IPS-NIHi11 (cell line): ENCODE measurements around the gene PTDSS2.

ENCODE experiments used
- DNase-seq: peaks from one replicate; pipeline ENCODE4 v3.0.0; 2012; ENCODE audit warnings: mixed read lengths, low spot score

The PTDSS2 gene

DNA sequence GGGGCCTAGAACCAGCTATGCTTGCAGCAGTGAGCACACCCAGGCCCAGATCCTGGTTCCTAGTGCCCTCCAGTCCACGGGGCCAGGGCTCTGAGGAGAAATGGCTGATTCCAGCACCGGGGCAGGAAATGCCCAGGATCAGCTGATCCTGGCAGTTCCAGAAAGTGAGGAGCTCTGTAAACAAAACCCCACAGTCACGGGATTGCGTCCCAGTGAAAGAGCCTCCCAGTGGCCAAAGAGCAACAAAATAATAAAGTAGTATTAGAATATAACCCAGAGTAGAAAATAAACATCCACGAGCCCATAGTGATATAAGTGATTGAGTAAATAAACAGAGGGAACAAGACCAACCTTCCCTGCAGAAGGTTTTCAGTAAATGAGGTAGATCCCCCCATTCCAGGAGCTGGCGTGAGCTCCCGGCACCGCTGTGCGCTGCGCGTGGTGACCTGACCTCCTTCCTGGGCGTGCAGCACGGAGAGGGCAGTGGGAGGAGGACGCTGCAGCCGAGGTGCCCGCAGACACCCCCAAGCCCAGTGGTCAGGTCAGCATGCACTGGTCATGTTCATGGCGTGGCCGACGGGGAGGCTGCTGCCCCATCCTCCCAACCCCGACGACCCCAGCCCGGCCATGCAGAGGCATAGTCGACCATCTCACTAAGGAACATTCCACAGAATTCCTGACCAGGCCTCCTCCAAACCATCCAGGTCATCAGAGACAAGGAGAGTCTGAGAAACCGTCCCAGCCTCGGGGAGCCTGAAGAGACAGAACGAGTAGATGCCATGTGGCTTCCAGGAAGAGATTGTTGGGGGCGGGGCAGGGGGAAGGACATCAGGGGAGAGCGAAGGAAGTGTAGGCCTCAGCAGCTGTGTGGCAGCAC lies 19.8 kb downstream of the PTDSS2 start:
- DNase-seq: no peak

DNA sequence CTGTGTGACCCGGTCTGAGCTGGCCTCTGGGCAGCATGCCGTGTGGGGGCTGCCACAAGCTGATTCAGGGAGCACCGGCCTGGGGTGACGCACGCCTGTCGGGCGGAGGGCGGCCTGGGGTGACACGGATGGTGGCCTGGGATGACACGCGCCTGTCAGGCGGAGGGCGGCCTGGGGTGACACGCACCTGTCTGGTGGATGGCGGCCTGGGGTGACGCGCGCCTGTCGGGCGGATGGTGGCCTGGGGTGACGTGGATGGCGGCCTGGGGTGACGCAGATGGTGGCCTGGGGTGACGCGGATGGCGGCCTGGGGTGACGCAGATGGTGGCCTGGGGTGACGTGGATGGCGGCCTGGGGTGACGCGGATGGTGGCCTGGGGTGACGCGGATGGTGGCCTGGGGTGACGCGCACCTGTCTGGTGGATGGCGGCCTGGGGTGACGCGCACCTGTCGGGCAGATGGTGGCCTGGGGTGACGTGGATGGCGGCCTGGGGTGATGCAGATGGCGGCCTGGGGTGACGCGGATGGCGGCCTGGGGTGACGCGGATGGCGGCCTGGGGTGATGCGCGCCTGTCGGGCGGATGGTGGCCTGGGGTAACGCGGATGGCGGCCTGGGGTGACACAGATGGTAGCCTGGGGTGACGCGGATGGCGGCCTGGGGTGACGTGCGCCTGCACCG lies 21.5 kb downstream of the PTDSS2 start:
- DNase-seq: no peak

DNA sequence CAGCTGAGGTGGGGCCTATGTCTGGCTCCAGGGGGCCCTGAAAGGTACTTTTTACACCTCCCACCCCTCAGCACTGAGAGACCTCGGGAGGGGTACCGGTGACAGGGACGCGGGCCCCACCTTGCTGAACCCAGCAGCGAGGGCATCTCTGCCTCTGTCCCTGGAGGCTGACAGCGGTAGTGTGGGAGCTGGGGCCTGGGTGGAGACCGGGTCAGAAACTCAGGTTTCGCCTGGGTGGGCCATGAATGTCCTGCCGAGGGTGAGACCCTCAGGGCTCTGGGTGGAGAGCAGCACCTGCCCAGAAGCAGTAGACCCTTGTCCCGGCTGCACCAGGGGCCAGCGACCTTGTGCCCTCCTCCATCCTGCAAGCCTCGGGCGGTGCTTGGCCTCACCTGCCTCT lies 22.2 kb downstream of the PTDSS2 start:
- DNase-seq: peak; percentile 59

DNA sequence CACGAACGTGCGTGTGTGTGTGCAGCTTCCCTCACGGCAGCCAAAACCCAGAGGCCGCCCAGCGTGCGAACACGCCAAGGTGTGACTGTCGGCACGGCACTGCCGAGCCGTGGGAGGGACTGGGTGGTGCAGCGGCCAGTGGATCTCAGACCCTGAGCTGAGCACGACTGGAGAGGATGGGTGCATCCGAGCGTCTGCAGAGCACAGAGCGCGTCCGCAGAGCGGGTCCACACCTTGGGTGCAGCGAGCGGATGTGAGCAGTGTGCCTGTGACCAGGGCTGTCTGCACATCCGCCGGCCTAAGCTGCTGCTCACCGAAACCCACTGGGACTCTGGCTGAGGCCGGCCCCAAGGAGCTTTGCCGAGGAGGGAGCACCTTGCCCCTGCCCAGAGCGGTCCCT lies 22.7 kb downstream of the PTDSS2 start:
- no peak for DNase-seq

DNA sequence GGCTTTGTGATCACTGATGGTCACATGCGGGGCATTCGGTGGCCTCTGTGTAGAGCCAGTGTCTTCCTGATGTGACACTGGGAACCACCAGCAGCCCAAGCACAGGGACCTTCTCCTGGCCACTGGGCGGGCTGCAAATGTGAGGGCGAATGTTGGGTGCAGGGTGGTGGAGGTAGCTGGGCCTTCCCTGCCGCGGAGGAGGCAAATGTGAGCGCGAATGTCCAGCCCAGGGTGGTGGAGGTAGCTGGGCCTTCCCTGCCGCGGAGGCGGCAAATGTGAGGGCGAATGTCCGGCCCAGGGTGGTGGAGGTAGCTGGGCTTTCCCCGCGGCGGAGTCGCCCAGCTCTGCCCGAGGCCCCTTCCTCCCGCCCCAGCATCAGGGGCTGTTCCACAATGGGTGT lies 23.3 kb downstream of the PTDSS2 start:
- DNase-seq: peak; percentile 10

DNA sequence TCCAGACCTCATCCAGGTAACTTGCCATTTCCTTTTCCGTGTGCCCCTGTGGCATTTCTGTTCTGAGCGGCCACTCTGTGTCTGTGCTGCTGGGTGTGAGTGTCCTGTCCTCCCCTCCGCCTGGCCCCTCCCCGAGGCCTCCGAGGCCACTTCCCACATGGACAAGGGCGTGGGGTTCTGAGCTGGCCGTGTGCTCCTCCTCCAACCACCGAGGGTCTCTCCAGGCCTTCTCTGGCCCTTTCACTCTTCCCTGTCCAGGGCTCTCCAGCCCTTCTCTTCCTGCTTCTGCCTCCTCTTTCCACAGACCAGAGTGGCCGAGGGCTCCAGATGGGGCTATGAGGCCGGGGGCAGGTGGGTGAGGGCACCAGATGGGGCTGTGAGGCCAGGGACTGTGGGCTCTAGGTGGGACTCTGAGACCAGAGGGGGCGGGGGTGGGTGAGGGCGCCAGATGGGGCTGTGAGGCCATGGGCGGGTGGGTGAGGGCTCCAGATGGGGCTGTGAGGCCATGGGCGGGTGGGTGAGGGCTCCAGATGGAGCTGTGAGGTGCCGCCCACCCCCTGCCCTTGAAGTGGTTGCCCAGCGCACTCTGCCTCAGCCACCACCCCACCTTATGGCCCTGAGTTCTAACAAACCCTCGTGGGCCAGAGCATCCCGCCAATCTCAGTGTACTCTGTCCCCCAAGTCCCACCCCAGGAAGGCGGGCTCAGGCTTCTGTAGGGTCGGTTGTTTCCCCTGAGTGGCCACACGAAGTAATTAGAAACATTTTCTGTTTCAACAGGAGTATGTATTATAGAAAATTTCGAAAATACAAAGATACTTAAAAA lies 24.1 kb downstream of the PTDSS2 start:
- peak; percentile 14 for DNase-seq

DNA sequence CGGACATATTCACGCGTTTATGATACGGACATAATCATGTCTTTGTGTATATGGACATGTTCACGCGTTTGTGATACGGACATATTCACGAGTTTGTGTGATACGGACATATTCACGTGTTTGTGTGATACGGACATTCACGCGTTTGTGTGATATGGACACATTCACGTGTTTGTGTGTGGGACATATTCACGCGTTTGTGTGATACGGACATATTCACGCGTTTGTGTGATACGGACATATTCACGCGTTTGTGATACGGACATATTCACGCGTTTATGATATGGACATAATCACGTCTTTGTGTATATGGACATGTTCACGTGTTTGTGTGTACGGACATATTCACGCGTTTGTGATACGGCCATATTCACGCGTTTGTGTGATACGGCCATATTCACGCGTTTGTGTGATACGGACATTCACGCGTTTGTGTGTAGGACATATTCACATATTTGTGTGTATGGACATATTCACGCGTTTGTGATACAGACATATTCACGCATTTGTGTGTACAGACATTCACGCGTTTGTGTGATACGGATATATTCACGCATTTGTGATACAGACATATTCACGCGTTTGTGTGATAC lies 24.9 kb downstream of the PTDSS2 start:
- no peak for DNase-seq

DNA sequence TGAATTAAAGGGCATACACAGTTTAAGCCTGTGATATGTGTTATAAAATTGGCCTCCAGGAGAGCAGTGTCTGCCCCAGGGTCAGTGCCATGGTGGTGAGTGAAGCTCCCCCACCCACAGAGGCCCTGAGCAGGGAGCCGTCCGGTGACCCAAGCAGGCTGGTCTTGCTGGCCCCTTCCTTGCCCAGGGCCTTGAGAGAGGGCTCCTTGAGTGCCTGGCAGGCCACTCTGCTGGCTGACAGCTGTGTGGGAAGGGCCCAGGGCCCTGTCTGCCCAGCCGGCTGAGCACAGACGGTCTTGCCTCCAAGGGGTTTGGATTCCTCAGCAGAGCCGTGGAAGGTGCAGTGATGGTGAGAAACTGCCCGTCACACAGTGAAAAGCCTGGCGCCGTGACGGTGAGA lies 25.9 kb downstream of the PTDSS2 start:
- DNase-seq: no peak

DNA sequence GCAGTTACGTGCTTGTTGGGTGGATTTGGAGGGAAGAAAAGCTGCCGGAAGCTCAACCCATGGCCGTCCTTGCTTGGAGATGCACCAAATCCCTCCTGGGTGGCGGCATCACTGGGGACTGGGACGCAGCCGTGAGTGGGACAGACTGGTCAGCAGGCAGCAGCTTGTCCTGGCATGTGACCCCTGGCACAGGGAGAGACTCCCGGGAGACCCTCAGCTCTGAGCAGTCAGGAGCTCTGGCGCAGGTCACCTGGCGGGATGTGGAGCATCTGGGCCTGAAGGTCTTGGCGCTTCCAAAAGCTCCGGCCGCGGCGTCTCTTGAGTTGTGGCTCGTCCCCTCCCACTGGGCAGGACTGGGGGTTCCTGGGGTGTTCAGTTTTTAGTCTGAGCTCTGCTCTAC lies 26.3 kb downstream of the PTDSS2 start:
- no peak for DNase-seq

DNA sequence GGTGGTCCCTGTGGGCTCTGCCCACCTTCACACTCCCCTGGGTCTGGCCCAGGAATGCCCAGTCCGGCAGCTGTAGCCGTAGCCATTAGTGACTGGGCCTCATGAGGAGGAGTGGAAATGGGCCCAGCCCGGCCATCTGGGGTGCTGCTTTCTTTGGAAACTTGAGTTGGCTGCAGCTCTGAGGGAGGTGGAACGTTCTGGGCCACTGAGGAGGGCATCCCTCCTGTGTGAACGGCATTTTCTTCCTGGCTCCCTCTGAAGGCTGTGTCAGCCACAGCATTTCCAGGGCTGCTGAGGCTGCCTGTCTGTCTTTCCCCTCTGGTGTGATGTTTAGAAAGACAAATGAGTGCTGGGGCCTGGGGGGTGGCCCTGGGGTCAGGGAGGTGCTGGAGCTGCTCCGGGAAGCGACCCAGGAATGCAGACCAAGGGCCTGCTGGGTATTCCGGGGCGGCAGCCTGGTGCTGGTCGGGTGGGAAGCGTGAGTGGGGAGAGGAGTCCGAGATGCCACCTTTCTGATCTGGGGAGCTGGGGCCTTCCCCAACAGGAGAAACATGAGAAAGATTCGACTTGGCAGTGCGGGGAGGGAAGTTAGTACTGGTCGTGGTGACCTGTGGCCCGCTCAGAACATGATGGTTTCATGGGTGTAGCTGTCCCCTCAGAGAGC lies 27.1 kb downstream of the PTDSS2 start:
- DNase-seq: no peak

DNA sequence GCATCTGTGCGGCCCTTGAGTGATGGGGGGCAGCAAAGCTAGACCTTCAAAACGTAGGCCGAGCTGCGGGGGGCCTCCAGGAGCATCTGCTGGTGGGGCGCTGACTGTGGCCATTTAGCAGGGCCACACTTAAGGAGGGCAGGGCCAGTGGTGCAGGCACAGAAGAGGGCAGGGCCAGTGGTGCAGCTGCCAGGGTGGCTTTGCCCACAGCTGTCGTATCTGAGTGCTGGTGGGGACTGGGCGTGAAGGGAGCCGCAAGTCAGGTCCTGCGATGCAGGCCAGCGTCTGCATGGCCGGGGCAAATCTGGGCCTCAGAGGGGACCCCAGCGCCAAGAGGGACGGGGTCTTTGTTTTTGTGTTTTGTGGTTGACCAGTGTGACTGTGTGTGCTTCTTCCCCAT lies 29.2 kb downstream of the PTDSS2 start:
- DNase-seq: no peak

DNA sequence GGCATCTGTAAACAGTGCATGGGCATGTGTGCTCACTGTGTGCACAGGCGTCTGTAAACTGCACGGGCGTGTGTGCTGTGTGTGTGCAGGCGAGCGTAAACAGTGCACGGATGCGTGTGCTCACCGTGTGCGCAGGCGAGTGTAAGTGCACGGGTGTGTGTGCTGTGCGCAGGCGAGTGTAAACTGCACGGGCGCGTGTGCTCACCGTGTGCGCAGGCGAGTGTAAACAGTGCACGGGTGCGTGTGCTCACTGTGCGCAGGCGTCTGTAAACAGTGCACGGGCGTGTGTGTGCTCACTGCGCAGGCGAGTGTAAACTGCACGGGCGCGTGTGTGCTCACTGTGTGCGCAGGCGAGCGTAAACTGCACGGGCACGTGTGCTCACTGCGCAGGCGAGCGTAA lies 34.5 kb downstream of the PTDSS2 start:
- DNase-seq: no peak

DNA sequence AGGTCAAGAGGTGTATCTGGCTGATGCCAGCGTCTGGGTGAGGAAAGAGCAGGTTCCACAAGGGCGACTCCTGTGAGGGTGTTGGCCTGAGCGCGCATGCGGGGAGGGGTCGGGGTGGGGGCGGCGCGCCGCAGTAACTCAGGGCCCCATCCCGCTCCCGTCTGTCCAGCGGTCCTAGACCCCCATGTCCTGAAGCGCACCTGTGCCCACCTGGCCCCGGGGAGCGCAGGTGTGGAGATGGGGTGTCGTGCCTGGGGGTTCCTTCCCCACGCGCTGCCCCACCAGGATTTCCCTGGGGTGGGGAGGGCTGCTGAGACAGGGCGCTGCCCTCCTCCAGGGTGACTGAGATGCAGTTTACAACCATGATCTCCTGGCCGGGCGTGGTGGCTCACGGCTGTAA lies 36.1 kb downstream of the PTDSS2 start:
- peak; percentile 14 for DNase-seq

DNA sequence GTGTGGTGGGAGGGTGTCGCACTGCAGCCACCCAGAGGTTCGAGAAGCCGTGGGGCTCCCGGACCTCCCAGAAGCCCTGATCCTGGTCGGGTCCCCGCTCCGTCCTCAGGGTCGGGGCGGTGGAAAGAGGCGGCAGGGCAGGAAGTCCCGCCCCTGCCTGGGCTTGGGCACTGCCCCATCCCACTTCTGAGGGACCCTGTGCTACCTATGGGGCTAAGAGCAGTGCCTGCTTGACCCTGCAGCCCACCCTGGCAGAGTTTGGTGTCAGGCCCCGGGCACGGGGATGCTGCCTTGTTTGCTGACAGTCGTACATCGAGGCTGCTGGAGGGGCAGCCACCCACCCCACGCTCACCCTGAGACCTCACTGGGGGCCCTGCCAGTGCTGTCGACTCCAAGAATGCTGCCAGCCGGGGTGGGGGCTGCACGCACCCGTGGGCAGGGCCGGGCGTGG lies 37.5 kb downstream of the PTDSS2 start:
- peak; percentile 20 for DNase-seq

DNA sequence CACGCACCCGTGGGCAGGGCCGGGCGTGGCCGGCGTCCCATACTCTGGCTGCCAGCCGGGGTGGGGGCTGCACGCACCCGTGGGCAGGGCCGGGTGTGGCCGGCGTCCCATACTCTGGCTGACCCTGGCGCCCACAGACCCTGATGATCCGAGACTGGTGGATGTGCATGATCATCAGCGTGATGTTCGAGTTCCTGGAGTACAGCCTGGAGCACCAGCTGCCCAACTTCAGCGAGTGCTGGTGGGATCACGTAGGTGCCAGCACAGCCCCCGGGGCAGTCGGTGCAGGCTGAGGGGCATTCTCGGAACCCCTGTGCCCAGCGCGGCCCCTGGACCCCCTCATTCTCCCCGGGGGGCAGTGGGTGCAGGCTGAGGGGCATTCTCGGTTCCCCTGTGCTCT lies 38.0 kb downstream of the PTDSS2 start:
- peak; percentile 19 for DNase-seq

DNA sequence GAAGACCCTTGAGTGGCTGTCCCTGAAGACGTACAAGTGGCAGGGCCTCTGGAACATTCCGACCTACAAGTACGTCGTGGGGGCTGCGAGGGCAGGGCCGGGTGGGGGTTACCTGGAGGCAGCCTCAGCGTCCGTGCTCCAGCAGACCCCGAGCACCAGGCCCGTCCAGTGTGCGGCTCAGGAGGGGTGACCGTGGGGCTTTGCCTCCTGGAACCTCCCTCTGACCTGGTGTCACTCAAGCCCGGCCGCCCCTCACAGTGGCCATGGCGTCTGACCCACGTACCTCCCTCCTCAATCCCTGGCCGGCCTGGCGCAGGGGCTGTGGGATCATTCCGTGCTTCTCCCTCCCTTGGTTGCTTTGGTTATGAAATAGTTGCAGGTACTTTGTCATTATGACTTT lies 38.5 kb downstream of the PTDSS2 start:
- peak; percentile 11 for DNase-seq

DNA sequence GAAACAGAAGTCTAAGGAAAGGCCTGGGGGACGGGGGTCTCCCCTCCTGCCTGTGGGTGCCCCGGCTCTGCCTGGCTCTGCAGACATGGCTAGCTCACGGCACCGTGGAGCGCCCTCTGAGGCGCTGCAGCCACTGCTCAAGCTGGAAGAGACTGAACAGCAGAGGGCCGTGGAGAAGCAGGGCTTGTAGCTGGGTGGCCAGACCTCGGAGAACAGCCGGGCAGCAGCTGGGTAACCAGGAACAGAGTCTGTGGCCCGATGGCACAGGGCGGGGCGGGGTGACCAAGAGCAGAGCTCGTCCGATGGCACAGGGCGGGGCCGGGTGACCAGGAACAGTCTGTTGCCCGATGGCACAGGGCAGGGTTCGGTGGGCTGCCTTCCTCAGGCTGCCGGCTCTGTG lies 38.9 kb downstream of the PTDSS2 start:
- peak; percentile 19 for DNase-seq

DNA sequence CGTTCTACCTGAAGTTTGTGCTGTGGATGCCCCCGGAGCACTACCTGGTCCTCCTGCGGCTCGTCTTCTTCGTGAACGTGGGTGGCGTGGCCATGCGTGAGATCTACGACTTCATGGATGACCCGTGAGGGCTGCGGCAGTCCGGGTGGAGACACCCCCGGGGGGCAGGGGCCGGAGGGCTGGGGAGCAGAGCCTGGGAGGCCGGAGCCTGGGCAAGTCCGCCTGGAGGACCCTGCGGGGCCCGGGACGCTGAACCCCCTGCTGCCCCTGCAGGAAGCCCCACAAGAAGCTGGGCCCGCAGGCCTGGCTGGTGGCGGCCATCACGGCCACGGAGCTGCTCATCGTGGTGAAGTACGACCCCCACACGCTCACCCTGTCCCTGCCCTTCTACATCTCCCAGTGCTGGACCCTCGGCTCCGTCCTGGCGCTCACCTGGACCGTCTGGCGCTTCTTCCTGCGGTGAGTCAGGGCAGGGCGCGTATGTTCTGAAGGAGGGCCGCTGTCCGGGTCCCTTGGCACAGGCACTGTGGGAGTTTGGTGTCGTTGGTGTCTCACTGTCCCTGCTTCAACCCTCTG lies 39.6 kb downstream of the PTDSS2 start:
- DNase-seq: peak; percentile 8

DNA sequence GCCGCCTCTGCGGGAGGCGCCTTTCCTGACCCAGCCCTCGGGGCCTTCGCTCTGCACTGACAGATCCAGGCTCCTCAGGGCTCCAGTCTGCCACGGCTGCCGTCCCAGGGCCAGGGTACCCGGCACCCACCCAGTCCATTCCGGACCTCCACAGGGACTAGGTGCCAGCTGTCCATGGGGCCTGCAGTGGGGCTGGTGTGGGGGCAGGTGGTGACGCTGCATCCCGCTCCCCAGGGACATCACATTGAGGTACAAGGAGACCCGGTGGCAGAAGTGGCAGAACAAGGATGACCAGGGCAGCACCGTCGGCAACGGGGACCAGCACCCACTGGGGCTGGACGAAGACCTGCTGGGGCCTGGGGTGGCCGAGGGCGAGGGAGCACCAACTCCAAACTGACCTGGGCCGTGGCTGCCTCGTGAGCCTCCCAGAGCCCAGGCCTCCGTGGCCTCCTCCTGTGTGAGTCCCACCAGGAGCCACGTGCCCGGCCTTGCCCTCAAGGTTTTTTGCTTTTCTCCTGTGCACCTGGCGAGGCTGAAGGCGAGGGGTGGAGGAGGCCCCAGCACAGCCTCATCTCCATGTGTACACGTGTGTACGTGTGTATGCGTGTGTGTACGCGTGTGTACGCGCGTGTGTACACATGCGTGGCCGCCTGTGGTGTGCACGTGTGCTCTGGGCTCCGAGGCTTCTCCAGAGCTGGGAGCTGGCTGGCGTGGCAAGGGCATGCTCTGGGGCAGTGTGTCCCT lies 40.3 kb downstream of the PTDSS2 start:
- peak; percentile 11 for DNase-seq

DNA sequence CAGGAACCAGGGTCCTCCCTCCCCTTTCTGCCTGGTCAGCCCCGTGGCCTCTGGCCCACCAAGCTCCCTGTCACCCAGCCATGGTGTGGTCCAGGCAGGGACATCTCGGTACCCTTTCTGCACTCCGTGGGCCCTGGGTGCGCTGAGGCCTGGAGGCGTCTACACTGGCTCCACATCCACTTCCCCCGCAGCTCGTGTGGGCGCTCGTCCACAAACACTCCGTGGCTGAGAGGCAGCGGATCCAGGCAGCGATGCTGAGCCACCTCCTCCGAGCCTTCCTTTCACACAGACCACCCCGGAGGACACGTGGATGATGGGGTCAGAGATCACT lies 40.8 kb downstream of the PTDSS2 start:
- no peak for DNase-seq

DNA sequence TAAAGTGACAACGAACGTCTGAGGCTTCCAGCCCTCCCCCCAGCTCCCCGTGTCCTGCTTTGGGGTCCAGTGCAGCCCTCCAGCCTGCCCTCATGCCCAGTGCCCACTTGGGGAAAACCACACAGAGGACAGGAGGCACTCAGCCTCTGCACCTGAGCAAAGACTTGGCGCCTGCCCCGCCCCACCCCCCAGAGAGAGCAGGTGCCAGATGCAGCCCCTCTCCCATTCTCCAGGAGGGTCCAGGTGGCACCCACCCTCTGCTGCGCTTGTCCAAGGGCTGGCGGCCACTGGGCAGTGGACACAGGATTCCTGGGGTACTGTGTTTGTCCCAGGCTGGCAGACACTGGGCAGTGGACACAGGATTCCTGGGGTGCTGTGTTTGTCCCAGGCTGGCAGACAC lies 41.3 kb downstream of the PTDSS2 start:
- no peak for DNase-seq
